GM19025 (cell line): ENCODE measurements around the gene ERP27.

Experiments
- ATAC-seq: cut with Tn5 transposase; IDR thresholded peaks from one replicate; pipeline ENCODE4 v1.9.1; 2021; ENCODE audit warnings: mild to moderate bottlenecking, low read depth, moderate library complexity; ENCODE audit not compliant: unreplicated experiment

ERP27 gene

GRCh38 chr12:14879222-14879933, 59.0 kb downstream of the ERP27 start:
- ATAC-seq: no peak

- no peak for ATAC-seq
These were observed 59.8 kb downstream of the ERP27 start for GRCh38 chr12:14878488-14878887.

DNA sequence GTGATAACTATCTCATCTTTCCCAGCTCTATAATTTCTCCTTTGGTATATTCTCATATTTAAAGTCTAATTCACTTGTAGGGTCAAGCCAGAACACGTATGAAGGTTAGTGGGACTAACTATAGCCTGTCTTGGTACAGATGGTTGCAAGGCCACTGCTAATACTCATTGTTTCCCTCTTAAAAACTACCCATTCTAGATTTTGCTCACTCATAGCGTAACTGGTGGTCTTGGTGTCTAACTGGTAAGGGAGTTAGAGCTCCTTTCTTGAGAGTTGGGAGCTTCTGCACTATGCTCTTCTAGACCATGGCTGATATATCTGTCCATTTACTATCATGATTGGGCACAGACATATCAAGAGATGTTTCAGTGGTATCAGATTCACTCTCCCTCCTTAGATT, 61.5 kb downstream of the ERP27 start:
- ATAC-seq: no peak

- no peak for ATAC-seq
These were observed 63.5 kb downstream of the ERP27 start for GRCh38 chr12:14874882-14875281.

GRCh38 chr12:14873440-14874185, 64.7 kb downstream of the ERP27 start:
- no peak for ATAC-seq

DNA sequence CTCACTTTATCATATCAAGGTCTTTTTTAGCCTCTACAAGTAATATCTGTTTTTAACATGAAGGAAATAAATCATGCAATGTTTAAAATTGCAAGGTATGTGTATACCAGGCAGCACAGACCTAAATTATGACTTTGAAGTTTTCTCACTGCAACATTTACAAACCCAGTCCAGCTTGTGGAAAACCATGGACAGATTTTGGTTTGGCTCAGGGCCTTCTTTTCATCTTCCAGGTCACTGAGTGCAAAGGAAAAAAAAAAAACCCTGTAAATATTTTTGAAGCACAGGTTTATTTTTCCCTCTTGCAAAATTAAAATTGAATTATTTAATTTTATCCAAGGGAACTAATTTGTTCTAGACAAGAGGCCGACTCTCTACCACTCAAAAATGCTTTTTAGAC, 66.5 kb downstream of the ERP27 start:
- ATAC-seq: no peak

DNA sequence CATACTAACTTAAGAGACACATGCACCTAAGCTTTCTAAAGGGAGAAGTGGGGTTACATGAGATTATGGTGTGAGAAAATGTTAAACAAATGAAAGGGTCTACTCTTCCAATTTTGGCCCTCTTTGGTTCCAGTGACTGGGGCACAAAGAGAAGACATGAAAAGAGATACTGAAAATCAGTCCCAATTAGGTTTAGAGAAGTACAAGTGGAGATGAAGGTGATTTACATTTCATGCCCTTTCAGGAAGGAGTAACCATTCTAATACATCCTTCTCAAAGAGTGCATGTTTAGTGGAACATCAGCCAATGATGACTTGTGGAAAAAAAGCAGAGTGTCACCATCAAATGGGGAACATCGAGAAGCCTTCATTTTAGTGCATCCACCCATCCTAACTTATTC, 67.1 kb downstream of the ERP27 start:
- ATAC-seq: no peak

- ATAC-seq: no peak
These were observed 69.3 kb downstream of the ERP27 start for GRCh38 chr12:14868916-14869506.
